Measurements from ENCODE around the gene C9. TPM values are rescaled to one million over a fixed set of nuclear protein-coding genes. Genes with fewer than 3 reads are reported as not detected.

The C9 gene
- total and polyA plus RNA-seq, 2 experiments from 2014 or later = not detected

DNA sequence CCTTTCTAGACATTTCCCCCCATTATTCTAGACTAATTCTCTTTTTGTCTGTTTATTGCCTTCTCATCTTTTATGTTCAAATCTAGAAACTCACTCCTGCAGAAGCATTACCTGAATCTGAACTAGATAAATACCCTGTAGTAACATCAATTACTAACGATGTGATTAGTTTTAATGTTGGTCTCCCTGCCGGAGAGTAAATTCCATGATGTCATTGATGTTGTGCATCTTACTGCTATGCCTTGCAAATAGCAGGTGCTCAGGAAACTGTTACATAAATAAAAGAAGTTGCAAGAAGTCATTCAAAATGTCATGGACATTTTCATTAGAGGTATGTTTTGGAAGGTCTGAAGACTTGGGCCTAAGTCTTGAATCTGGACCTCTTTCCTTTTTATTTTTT, 23.0 kb upstream of the C9 start:
- H3K4me2 ChIP-seq = no peak overlapping the region
- no peak overlapping the region for H3K27ac ChIP-seq (ENCODE audit: low read depth)
- H3K4me1 ChIP-seq (ENCODE audit: insufficient read depth) = no peaks in the 10 kb centered on the region
- Mint-ChIP-seq H3K9me3 (no peaks in the 10 kb centered on the region), H3K4me1 (no peaks in the 10 kb centered on the region), H3K36me3 (ENCODE audit: low read depth) (no peaks in the 10 kb centered on the region; the same call in 2 of the 3 replicates), H3K27ac (no peak overlapping the region), H3K4me3 (no peak overlapping the region), H3K27me3 (ENCODE audit: insufficient read depth, low read depth, poor library complexity) (no peaks in the 10 kb centered on the region)
- no peaks in the 10 kb centered on the region for H4K20me1 ChIP-seq (replicated peaks; ENCODE audit: insufficient read depth)
- H3K79me2 ChIP-seq (replicated peaks; ENCODE audit: insufficient read depth) = no peaks in the 10 kb centered on the region
- no peaks in the 10 kb centered on the region for H3F3A ChIP-seq (replicated peaks; ENCODE audit: low read depth)
- no peaks in the 10 kb centered on the region for H3K9me2 ChIP-seq (ENCODE audit: insufficient read depth)
- TF ChIP-seq EZH2 (IDR thresholded peaks at IDR 0.05; ENCODE audit: low read depth, unreplicated experiment) (no peak), JUNB (IDR thresholded peaks at IDR 0.05; ENCODE audit: unreplicated experiment) (no peak), EZH2phosphoT487 (IDR thresholded peaks at IDR 0.05; ENCODE audit: unreplicated experiment) (no peak), CREB1 (CRISPR knock-in tag; IDR thresholded peaks at IDR 0.05; ENCODE audit: low read depth) (no peak), ZNF331 (CRISPR knock-in tag; IDR thresholded peaks at IDR 0.05; ENCODE audit: low read depth) (no peak), POLR2AphosphoS5 (IDR thresholded peaks at IDR 0.05; ENCODE audit: low read depth) (no peak), NANOG (IDR thresholded peaks at IDR 0.05; ENCODE audit: borderline replicate concordance) (no peak), ZNF114 (CRISPR knock-in tag; IDR thresholded peaks at IDR 0.05) (no peak), STAT1 (IDR thresholded peaks at IDR 0.05; ENCODE audit: unreplicated experiment) (no peak)
- TF ChIP-seq, protein P1, sequence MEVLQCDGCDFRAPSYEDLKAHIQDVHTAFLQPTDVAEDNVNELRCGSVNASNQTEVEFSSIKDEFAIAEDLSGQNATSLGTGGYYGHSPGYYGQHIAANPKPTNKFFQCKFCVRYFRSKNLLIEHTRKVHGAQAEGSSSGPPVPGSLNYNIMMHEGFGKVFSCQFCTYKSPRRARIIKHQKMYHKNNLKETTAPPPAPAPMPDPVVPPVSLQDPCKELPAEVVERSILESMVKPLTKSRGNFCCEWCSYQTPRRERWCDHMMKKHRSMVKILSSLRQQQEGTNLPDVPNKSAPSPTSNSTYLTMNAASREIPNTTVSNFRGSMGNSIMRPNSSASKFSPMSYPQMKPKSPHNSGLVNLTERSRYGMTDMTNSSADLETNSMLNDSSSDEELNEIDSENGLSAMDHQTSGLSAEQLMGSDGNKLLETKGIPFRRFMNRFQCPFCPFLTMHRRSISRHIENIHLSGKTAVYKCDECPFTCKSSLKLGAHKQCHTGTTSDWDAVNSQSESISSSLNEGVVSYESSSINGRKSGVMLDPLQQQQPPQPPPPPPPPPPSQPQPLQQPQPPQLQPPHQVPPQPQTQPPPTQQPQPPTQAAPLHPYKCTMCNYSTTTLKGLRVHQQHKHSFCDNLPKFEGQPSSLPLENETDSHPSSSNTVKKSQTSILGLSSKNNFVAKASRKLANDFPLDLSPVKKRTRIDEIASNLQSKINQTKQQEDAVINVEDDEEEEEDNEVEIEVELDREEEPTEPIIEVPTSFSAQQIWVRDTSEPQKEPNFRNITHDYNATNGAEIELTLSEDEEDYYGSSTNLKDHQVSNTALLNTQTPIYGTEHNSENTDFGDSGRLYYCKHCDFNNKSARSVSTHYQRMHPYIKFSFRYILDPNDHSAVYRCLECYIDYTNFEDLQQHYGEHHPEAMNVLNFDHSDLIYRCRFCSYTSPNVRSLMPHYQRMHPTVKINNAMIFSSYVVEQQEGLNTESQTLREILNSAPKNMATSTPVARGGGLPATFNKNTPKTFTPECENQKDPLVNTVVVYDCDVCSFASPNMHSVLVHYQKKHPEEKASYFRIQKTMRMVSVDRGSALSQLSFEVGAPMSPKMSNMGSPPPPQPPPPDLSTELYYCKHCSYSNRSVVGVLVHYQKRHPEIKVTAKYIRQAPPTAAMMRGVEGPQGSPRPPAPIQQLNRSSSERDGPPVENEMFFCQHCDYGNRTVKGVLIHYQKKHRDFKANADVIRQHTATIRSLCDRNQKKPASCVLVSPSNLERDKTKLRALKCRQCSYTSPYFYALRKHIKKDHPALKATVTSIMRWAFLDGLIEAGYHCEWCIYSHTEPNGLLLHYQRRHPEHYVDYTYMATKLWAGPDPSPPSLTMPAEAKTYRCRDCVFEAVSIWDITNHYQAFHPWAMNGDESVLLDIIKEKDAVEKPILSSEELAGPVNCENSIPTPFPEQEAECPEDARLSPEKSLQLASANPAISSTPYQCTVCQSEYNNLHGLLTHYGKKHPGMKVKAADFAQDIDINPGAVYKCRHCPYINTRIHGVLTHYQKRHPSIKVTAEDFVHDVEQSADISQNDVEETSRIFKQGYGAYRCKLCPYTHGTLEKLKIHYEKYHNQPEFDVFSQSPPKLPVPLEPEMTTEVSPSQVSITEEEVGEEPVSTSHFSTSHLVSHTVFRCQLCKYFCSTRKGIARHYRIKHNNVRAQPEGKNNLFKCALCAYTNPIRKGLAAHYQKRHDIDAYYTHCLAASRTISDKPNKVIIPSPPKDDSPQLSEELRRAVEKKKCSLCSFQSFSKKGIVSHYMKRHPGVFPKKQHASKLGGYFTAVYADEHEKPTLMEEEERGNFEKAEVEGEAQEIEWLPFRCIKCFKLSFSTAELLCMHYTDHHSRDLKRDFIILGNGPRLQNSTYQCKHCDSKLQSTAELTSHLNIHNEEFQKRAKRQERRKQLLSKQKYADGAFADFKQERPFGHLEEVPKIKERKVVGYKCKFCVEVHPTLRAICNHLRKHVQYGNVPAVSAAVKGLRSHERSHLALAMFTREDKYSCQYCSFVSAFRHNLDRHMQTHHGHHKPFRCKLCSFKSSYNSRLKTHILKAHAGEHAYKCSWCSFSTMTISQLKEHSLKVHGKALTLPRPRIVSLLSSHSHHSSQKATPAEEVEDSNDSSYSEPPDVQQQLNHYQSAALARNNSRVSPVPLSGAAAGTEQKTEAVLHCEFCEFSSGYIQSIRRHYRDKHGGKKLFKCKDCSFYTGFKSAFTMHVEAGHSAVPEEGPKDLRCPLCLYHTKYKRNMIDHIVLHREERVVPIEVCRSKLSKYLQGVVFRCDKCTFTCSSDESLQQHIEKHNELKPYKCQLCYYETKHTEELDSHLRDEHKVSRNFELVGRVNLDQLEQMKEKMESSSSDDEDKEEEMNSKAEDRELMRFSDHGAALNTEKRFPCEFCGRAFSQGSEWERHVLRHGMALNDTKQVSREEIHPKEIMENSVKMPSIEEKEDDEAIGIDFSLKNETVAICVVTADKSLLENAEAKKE (CRISPR knock-in tag; IDR thresholded peaks at IDR 0.05) = no peak
- TF ChIP-seq, protein P2, sequence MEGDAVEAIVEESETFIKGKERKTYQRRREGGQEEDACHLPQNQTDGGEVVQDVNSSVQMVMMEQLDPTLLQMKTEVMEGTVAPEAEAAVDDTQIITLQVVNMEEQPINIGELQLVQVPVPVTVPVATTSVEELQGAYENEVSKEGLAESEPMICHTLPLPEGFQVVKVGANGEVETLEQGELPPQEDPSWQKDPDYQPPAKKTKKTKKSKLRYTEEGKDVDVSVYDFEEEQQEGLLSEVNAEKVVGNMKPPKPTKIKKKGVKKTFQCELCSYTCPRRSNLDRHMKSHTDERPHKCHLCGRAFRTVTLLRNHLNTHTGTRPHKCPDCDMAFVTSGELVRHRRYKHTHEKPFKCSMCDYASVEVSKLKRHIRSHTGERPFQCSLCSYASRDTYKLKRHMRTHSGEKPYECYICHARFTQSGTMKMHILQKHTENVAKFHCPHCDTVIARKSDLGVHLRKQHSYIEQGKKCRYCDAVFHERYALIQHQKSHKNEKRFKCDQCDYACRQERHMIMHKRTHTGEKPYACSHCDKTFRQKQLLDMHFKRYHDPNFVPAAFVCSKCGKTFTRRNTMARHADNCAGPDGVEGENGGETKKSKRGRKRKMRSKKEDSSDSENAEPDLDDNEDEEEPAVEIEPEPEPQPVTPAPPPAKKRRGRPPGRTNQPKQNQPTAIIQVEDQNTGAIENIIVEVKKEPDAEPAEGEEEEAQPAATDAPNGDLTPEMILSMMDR (conservative IDR thresholded peaks at IDR 0.05; ENCODE audit: low read depth in 2 of 2) = no peak
- TF ChIP-seq, protein P3, sequence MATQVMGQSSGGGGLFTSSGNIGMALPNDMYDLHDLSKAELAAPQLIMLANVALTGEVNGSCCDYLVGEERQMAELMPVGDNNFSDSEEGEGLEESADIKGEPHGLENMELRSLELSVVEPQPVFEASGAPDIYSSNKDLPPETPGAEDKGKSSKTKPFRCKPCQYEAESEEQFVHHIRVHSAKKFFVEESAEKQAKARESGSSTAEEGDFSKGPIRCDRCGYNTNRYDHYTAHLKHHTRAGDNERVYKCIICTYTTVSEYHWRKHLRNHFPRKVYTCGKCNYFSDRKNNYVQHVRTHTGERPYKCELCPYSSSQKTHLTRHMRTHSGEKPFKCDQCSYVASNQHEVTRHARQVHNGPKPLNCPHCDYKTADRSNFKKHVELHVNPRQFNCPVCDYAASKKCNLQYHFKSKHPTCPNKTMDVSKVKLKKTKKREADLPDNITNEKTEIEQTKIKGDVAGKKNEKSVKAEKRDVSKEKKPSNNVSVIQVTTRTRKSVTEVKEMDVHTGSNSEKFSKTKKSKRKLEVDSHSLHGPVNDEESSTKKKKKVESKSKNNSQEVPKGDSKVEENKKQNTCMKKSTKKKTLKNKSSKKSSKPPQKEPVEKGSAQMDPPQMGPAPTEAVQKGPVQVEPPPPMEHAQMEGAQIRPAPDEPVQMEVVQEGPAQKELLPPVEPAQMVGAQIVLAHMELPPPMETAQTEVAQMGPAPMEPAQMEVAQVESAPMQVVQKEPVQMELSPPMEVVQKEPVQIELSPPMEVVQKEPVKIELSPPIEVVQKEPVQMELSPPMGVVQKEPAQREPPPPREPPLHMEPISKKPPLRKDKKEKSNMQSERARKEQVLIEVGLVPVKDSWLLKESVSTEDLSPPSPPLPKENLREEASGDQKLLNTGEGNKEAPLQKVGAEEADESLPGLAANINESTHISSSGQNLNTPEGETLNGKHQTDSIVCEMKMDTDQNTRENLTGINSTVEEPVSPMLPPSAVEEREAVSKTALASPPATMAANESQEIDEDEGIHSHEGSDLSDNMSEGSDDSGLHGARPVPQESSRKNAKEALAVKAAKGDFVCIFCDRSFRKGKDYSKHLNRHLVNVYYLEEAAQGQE (IDR thresholded peaks at IDR 0.05; ENCODE audit: unreplicated experiment) = no peak
- TF ChIP-seq, protein P4, sequence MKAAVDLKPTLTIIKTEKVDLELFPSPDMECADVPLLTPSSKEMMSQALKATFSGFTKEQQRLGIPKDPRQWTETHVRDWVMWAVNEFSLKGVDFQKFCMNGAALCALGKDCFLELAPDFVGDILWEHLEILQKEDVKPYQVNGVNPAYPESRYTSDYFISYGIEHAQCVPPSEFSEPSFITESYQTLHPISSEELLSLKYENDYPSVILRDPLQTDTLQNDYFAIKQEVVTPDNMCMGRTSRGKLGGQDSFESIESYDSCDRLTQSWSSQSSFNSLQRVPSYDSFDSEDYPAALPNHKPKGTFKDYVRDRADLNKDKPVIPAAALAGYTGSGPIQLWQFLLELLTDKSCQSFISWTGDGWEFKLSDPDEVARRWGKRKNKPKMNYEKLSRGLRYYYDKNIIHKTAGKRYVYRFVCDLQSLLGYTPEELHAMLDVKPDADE (IDR thresholded peaks at IDR 0.05) = no peak
- ATAC-seq (no peak), DNase-seq (ENCODE audit: low spot score) (no peak)
- no peak overlapping the region for H3K4me3 ChIP-seq
- no peaks in the 10 kb centered on the region for H3K36me3 ChIP-seq (ENCODE audit: insufficient read depth)
- H3K27me3 ChIP-seq (ENCODE audit: insufficient read depth) = no peaks in the 10 kb centered on the region
- H2AFZ ChIP-seq = no peak overlapping the region

Data from GM23338 (cell line).